Measurements from ENCODE around the gene FOXC2.

Gene FOXC2

DNA sequence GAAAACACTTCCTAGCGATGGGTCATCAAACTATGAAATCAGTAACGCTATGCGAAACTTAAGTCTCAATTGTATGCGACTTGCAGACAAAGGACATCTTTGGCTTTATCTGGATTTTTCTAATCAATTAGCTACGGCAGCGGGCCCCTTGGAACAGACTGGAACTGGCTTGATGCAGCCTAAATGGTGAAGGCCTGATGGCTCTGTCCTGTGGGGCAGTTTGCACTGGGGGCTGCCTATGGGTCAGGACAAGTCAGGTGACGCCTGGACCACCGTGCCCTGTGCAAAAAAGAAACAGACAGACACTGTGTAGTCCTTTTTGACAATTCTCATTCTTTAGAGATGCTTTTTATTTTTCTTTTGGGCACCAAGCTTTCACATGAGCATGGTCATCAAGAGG, 33.6 kb upstream of the FOXC2 start:
- DNase-seq (ENCODE audit: low spot score) = no peak

DNA sequence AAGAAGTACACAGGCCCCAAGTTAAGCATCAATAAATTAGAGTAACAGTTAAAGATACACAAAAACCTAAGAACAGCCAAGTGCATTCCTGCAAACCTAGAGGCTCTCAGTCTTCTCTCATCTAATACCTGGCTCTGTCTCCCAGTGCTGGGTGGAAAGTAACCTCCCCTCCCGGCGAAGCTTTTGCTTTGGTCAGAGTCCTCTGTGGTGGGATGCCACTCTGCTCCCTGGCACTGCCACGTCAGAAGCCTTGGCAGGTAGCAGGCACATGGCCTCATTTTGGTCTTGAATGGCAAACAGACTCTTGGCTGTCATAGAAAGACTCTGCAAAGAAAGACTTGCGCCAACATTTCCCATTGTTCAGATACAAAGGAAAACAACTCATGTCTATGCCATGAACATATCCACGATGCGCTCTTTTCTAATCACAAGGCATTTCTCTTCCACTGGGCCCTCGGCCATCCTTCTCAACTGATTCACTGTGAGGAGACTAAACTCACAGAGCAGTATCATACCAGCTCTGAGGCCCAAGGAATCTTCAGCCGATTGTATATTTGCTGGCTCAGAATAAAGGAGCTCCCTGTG, 32.8 kb upstream of the FOXC2 start:
- peak; percentile 86 for DNase-seq (ENCODE audit: low spot score)

DNA sequence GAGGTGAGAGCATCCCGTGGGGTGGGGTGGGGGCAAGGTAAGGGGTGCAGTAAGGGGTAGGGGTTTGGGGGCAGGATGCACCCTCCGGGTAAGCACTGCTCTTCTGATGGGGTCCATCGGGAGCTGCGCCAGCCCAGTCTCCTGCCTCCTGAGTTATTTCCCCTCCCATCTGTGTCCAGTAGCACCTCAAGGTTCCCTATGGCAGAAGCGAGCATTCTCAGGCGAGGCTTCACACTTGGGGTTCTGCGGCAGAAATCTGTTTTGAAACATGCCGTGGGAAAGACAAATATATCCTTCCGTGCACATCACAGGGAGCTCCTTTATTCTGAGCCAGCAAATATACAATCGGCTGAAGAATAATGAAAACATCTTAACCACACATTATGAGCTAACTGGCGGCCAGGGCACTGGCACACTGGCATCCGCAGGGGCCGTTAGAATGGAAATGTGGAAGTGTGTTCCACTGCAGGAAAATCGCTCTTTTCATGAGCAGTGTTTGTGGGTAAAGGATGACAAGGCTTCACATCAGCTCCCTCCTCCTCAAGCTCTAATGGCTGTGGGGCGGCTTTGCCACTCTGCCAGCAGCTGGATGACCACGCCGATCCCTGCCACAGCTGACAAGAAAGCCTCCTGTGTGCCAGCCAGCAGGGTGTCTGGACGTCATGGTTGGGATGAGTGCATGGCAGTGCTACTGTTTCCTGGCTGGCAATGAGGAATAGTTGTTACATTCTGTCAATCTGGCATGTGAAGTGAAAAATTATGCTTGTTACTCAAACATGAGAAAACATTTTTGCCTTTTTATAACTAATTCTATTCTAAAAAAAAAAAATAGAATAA, 31.6 kb upstream of the FOXC2 start:
- DNase-seq (ENCODE audit: low spot score) = peak; percentile 91

DNA sequence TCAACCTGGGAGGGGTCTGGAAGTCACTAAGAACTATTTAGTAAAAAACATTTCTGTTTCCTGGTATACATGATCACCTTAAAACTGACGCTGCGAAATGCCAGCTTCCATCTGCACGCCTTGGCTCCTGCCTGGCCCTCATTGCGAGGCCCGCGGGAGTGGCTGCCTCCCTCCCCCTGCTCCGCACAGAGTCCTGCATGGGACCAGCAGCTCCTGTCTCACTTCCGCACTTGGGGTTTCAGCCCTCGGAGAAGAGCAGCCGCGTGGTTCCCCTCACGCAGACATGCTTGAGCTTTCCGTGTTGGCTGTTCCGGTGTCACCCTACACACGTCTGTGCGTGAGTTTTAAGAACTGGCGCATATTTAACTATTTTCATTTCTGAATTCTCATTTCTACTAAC, 30.0 kb upstream of the FOXC2 start:
- DNase-seq (ENCODE audit: low spot score) = no peak

DNA sequence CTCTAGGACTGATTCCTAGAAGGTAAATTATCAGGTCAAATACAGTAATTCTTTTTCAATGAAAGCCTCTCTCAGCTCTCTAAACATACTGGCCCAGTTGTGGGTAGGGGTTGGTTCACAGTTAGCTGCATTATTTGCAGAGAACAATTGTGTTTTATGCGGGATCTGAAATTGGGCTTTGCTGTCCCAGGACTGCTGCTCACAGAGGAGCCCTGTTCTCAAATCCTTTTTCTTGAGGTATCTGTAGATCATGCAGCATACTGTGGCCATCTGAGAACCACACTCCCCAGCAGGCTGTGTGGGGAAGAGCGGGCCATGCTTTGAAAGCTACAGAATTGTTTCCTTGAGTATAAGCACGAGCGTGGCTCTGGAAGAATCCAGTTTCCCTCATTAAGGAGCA, 29.1 kb upstream of the FOXC2 start:
- peak; percentile 89 for DNase-seq (ENCODE audit: low spot score)

DNA sequence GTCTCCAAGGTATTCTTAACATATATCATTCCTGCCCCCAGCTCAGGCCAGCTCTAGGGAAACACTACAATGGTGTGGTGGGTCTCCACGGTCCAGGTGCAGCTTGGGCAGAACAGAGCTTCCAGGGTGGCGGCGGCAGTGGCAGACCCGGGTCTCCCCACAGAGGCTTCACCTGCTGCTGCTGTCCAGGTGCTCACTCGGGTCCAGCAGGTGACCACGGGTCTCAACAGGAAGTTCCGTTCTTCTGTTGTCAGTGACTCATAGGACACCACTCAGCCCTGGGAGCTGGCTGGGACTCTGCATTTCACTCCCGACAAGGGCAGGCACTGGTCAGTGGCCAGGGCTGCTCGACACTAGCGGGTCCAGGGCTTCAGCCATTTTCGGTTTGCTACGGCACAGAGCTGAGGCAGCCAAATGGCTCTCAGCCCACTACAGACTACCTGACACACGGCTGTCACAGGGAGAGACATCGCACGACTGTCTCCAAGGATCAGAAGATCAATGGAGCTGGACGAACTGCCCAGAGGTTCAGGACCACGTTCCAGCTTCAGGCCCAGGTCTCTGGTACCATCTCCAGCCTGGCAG, 28.3 kb upstream of the FOXC2 start:
- DNase-seq (ENCODE audit: low spot score) = no peak

DNA sequence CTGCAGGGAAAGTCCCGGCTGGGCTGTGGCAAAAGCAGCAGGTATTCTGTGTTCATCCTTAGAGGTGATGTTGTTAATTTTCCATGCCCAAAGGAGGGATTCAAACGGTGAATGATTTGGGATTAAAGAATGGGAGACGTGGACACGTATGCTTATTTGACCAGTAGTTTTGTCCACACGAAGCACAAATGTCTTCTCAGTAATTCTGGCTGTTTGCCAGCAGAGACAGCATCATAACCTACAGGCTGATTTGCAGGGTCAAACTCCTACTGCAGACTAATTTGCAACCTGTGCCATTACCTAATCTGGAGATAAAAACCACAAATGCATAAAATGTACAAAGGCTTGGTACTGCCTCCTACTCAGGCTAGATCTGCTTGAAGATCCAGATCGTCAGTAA, 25.7 kb upstream of the FOXC2 start:
- no peak for DNase-seq (ENCODE audit: low spot score)

DNA sequence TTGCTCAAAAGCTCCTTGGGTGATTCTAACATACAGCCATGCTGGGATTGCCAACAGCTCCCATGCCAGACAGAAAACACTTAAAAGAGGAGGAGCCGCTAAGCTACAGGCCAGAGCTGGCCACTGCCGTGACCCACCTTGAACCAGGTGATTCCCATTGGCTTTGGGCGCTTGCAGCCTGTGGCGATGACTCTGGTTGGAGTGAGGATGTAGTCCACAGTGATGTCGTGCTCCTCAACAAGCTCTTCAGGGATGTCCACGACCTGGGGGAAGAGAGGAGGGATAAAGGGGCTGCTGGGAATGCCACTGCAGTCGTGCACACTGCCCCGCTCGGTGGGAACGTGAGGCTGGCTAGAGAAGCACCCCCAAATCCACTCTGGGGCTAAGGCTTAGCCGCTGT, 25.1 kb upstream of the FOXC2 start:
- DNase-seq (ENCODE audit: low spot score) = no peak

DNA sequence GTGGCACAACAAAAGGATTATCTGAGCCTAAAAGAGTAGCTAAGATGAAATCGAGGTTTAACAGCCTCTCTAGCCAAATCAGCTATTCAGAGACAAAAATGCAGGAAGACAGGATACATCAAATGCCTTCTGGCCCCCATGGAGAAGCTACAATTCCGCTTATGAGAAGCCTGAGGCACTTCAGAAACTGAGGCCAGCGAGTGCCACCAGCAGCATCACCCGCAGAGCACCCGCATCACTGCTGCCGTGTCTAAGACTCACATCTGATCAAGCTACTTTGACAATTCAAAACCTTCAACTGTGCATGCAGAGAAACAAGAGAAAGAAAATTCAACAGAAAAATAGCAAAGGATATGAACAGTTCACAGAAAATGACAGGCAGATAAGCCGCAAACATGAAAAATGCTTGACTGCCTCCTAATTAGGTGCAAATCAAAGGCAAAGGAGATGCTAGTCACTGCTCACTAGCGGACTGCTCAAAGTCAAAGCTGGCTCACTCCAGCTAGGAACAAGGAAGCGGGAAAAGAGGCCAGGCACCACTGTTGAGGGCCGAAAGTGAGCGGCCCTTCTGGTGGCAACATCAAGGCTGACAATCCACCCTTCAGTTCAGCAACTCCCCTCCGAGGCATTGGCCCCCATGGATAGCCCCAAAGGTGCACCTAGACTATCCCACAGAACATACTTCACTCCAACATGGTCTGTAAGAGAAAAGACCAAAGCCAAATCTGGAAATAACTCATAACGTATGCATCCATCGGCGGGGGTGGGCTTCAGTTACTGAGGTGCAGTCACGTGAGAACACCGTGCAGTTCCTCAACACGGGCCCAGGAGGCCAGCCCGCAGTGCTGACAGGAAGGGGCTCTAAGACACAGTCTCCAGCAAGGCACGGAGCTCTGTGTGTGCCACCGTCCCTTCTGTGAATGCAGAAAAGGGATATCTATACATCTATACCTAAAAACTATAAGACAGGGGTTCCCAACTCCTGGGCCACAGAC, 23.6 kb upstream of the FOXC2 start:
- no peak for DNase-seq (ENCODE audit: low spot score)

DNA sequence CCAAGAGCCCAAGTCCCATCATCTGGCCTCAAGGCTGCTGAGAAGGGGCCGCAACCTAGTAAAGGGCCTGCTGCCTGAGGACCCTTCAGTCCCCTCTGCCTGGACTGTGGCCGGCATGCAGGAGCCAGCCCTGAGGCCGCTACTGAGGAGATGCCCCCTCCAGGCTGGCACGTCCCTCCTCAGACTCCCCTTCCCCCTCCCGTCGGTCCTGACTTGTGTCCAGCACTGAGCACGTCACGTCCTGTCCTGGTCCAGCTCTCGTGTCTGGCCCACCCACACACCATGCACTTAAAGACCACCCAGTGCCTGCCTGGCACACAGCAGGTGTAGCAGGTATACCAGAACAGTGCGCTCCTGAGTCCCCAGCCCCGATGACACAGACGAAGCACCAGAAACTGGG, 21.1 kb upstream of the FOXC2 start:
- no peak for DNase-seq (ENCODE audit: low spot score)

DNA sequence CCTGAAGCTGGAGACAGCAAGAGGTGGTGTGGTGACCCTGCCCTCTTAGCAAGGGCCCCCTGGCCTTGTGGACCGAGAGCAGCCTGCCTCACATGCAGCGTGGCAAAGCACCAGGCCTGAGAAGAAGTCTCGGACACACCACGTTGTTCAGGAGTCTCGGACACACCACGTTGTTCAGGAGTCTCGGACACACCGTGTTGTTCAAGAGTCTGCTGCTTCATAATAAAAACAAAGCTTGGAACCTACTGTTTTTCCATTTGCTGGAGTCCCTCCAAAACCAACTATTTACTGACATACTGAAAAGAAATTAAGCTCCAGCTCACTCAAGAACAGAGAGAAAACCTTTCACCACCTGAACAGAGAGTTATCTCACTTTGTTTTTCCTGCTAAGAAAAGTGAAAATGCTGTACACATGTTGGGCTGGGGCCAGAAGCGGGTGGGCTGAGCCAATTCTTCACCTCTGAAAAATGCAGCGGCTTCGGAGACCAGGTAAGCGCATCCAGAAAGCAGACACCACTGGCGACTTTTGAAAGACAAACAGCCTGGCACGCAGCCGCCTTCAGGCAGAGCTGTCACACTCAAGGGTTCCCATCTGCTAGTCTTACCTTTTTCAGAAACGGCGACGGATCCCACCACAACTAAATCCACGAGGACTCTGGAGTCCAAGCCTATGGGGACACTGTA, 20.5 kb upstream of the FOXC2 start:
- DNase-seq (ENCODE audit: low spot score) = no peak

DNA sequence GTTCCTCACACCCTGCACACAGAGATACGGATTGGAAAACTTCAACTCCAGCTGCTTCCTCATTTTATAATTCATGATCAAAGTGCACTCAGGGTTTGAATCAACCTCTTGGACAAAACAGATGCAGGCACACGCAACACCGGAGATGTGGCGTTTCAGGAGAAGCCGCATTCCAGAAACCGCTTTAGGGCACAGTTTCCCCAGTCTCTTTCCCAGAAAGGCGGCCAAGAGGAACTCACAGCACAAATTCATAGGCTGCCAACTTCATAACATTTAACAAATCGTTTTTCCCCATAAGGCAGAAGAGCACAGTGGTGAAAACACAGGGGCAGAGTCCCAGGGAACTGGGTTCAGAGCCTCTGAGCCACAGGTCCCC, 20.0 kb upstream of the FOXC2 start:
- no peak for DNase-seq (ENCODE audit: low spot score)

DNA sequence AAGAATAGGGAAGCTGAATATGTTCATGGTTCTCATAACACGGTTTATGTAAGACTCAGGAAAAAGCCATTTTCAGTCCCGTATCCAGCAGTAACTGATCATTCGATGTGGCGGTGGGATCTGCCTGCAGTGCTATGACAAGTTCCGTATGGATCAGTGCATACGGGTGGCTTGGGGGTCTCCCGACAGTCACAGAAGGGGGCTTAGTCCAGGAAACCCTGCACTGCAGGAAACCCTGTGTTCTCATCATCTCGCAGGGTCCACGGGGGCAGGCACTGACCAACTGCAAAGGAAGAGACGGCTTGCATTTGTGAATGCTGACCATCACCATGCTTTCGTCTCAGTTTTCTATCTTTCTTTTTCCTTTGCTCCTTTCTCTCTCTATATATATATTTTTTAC, 19.3 kb upstream of the FOXC2 start:
- DNase-seq (ENCODE audit: low spot score) = no peak

DNA sequence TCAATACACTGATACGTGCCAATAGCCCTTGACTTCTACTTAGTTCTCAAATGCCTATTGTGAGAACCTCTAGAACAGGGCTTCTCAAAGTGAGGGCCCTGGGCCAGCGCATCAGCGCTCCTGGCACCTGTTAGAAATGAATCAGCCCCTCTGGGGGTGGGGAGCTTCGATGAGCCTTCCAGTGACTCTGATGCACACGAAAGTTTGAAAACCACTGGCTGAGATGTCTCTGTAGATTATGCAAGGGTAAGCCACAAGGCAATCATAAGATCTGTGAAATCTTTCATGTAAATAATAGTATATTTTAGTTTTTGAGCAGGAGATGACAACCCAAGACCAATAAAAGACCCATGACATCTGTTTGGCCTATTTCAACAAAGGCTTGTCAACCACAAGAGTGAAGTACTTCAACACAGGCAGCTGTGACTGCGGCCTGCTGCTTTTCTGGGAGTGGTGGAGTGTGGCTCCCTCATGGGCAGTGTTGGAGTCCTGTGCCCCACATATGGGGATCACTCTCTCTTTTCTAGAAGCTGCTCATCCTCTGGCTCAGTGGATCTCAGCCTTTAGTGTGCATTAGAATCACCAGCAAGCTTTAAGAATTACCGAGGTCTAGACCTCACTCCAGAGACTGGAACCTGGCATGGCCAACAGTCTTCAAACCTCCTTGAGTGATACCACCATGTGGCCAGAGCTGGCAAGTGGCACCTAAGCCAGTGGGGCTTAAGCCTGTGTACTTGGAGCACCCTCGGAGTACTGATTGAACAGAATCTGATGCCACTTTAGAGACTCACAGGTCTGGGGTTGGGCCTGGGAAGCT, 17.3 kb upstream of the FOXC2 start:
- DNase-seq (ENCODE audit: low spot score) = no peak

DNA sequence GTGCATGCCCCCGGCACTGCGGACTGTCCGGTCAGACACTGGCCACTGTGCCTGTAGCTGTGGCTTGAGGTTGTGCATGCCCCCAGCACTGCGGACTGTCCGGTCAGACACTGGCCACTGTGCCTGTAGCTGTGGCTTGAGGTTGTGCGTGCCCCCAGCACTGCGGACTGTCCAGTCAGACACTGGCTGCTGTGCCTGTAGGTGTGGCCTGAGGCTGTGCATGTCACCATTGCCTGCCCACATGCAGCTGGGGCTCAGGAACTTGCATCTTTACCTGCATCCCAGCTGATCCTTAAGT, 16.8 kb upstream of the FOXC2 start:
- DNase-seq (ENCODE audit: low spot score) = no peak

DNA sequence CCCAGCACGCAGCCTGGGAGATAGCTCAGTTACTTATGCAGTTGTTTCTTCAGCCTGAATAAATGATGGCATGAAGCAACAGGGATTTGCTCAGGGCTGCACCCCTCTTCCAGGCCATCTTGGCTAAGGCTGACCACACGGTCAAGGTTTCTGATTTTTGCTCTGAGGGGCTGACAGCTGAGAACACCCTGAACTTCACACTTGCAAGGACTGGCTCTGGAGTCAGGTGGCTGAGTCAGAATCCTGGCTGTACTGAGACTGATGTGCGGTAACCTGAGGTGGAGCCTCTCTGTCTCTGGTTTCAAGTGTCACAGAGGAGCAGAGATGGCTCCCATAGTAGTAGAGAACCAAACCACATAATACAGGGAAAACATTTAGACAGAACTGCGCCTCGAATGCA, 16.3 kb upstream of the FOXC2 start:
- no peak for DNase-seq (ENCODE audit: low spot score)

DNA sequence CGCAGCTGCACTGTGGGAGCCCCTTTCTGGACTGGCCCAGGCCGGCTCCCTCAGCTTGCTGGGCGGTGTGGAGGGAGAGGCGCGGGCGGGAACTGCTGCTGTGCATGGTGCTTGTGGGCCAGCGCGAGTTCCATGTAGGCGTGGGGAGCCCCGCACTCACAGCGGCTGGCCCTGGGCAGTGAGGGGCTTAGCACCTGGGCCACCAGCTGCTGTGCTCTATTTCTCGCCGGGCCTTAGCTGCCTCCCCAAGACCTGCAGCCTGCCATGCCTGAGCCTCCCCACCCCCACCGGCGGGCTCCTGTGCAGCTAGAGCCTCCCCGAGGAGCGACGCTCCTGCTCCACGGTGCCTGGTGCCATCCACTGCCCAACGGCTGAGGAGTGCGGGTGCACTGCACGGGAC, 13.3 kb upstream of the FOXC2 start:
- DNase-seq (ENCODE audit: low spot score) = no peak

DNA sequence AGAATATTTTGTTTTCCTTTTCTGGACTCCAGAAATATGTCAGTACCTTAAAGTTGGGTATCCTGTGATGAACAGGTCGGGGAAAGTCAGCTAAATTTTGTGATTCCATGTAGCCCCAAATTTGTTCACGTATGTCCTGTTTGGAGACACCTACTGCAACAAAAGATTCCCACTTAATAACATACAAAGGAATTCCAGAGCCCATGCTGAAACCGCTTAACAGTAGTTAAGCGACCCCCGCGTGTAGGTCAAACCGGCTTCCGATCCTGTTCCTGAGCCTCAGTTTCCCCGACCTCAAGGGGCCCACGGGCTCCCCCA, 12.1 kb upstream of the FOXC2 start:
- no peak for DNase-seq (ENCODE audit: low spot score)

DNA sequence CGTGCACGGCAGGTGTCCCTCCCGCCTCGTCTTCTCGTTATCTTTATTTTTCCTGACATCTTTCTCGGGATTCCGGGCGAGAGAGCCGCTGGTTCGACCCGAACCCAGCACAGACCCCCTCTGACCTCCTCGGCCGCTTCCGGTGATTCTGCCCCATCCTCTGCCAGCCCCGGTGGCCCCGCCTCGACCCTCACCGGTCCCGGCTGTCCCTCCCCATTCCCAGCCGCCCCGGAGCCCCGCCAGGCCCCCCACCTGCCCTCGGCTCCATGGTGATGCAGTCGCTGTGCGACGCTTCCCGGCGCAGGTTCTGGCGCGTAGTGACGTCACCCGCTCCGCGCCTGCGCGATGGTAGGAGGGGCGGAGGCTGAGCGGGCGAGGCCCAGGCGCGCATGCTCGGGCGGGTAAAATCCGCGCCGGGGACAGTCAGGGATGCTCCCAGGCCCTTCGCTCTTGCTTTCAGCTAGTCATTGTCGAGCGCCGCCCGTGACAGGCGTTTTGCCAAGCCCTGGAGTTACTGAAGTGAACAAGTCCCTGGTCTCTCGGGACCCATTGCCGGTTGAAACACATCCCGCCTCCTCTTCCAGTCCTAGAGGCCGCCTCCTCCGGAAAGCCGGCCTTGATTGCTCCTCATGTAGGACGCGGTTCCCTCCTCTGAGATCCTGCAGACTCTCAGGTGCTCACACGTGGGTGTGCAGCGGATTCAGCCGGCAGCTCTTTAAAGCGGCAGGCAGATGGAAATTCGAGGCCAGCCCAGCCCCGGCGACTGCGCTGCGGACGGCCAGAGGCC, 11.5 kb upstream of the FOXC2 start, which contains the start of gene MTHFSD:
MTHFSD (minus strand) TSS at position 319 of the 787 bp plus-strand sequence; CDS start at position 268, 51 bp downstream.
- peak; percentile 84 for DNase-seq (ENCODE audit: low spot score)

DNA sequence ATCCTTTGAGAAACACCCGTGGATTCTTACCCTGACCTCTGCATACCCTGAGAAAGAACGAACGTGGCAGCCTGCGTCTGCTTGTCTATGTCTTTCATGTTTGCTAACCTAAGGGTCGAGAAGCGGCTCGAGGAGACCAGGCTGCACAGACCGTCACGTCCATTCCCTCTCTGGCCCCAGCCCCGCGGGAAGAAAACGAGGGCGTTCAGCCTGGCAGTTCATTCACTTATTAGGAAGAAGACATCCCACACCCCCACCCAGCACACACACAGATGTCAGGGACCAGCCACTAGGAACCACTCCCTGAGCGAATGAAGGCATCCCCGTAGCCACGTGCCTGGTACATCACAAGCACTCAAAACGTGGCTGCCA, 10.9 kb upstream of the FOXC2 start:
- no peak for DNase-seq (ENCODE audit: low spot score)

Measured in pons (tissue), 1 donor.